RWPE2 (cell line): Measurements from ENCODE around the gene MAMLD1.

Experiments used
- ATAC-seq: fragments of 200-7000 bp; cut with Tn5 transposase; 3 replicates; pipeline ENCODE4 v1.9.1; 2021; ENCODE audit warnings: low read depth
- DNase-seq: peaks from one replicate; pipeline ENCODE4 v3.0.0-alpha.2; 2020; ENCODE audit warnings: low spot score
- H3K27ac ChIP-seq: fragments of 450-650 bp; 2 replicates; pipeline ENCODE4 v1.5.1; 2017; ENCODE audit warnings: mild to moderate bottlenecking; ENCODE audit not compliant: poor library complexity, severe bottlenecking
- H3K27me3 ChIP-seq: fragments of 250-450 bp; sonication (Bioruptor Pico); 2 replicates; pipeline ENCODE4 v1.5.1; 2021; ENCODE audit warnings: mild to moderate bottlenecking, moderate library complexity; ENCODE audit not compliant: insufficient read depth, poor library complexity, severe bottlenecking
- H3K36me3 ChIP-seq: fragments of 250-450 bp; sonication (Bioruptor Pico); 2 replicates; pipeline ENCODE4 v1.5.1; 2020; ENCODE audit warnings: low read depth, mild to moderate bottlenecking, moderate library complexity
- H3K4me1 ChIP-seq: fragments of 250-450 bp; sonication (Bioruptor Pico); 2 replicates; pipeline ENCODE4 v1.5.1; 2021; ENCODE audit warnings: mild to moderate bottlenecking, moderate library complexity; ENCODE audit not compliant: insufficient read depth, poor library complexity, severe bottlenecking
- H3K4me3 ChIP-seq: fragments of 250-450 bp; sonication (Bioruptor Pico); 2 replicates; pipeline ENCODE4 v1.5.1; 2021; ENCODE audit warnings: mild to moderate bottlenecking, moderate library complexity; ENCODE audit not compliant: severe bottlenecking
- H3K9me3 ChIP-seq: fragments of 250-450 bp; sonication (Bioruptor Pico); 2 replicates; pipeline ENCODE4 v1.5.1; 2021; ENCODE audit warnings: mild to moderate bottlenecking, moderate library complexity; ENCODE audit not compliant: severe bottlenecking
- CTCF ChIP-seq: fragments of 450-650 bp; IDR thresholded peaks from one replicate; pipeline ENCODE4 v1.5.1; 2017; ENCODE audit warnings: mild to moderate bottlenecking, moderate library complexity; ENCODE audit not compliant: poor library complexity, severe bottlenecking

MAMLD1 gene

GRCh38 chrX:150363561-150364346 lies 637 bp downstream of the MAMLD1 start:
- no peaks in the 10 kb centered on the region for H3K36me3 ChIP-seq
- no peaks in the 10 kb centered on the region for H3K4me1 ChIP-seq
- peaks cover 16% of the 10 kb centered on the region for H3K27me3 ChIP-seq
- peak overlapping the region; percentile 38 for H3K4me3 ChIP-seq
- ATAC-seq (peak; percentile 59), DNase-seq (no peak)
- TF ChIP-seq CTCF: no peak
- no peak overlapping the region for H3K27ac ChIP-seq
- H3K9me3 ChIP-seq: no peaks in the 10 kb centered on the region

- ATAC-seq (peak; percentile 28), DNase-seq (no peak)
- TF ChIP-seq CTCF: no peak
- no peak overlapping the region for H3K27ac ChIP-seq
- peak overlapping the region; percentile 38 for H3K4me3 ChIP-seq
- no peaks in the 10 kb centered on the region for H3K9me3 ChIP-seq
- H3K27me3 ChIP-seq: peaks cover 16% of the 10 kb centered on the region
- H3K36me3 ChIP-seq: no peaks in the 10 kb centered on the region
- H3K4me1 ChIP-seq: no peaks in the 10 kb centered on the region
Measured at GRCh38 chrX:150364347-150365050, 1.4 kb downstream of the MAMLD1 start.

GRCh38 chrX:150365051-150365989 lies 2.2 kb downstream of the MAMLD1 start:
- H3K27me3 ChIP-seq: peaks cover 16% of the 10 kb centered on the region
- H3K9me3 ChIP-seq: no peaks in the 10 kb centered on the region
- ATAC-seq (peak; percentile 29; the same call in 2 of the 3 replicates), DNase-seq (no peak)
- H3K27ac ChIP-seq: no peak overlapping the region
- H3K4me1 ChIP-seq: no peaks in the 10 kb centered on the region
- TF ChIP-seq CTCF: peak; percentile 43
- H3K36me3 ChIP-seq: no peaks in the 10 kb centered on the region
- peak overlapping the region; percentile 38 for H3K4me3 ChIP-seq

GRCh38 chrX:150365990-150366911 lies 3.1 kb downstream of the MAMLD1 start:
- DNase-seq: no peak
- H3K27me3 ChIP-seq: peaks cover 14% of the 10 kb centered on the region

More at GRCh38 chrX:150365990-150366911, 3.1 kb downstream of the MAMLD1 start:
- H3K9me3 ChIP-seq: no peaks in the 10 kb centered on the region
- H3K4me3 ChIP-seq: no peak overlapping the region
- ATAC-seq: no peak
- TF ChIP-seq CTCF: no peak
- no peak overlapping the region for H3K27ac ChIP-seq
- H3K36me3 ChIP-seq: no peaks in the 10 kb centered on the region
- no peaks in the 10 kb centered on the region for H3K4me1 ChIP-seq
